Uterus (tissue), 4 donors: Measurements from ENCODE around the gene FRA10AC1. TPM values are rescaled to one million over a fixed set of nuclear protein-coding genes. Genes with fewer than 3 reads are reported as not detected.

Experiments used
- DNase-seq, 2 donors: peaks; one replicate each; pipeline ENCODE4 v3.0.0-alpha.2; 2019 to 2020
- H3K27ac ChIP-seq, 2 donors: fragments of 200-600 bp; sonication (generic); 1 replicate in 1 of 2; 2 replicates in 1 of 2; pipeline ENCODE4 v1.5.1; 2016 to 2018
- H3K27me3 ChIP-seq, 2 donors: fragments of 200-600 bp; sonication (generic); one replicate each; pipeline ENCODE4 v1.5.1; 2018 to 2019; ENCODE audit warnings: control low read depth in 1 of 2
- H3K36me3 ChIP-seq, 2 donors: fragments of 200-600 bp; sonication (generic); one replicate each; pipeline ENCODE4 v1.5.1; 2019; ENCODE audit warnings: control low read depth in 1 of 2
- H3K4me1 ChIP-seq, 2 donors: fragments of 200-600 bp; sonication (generic); one replicate each; pipeline ENCODE4 v1.5.1; 2018 to 2019; ENCODE audit warnings: control low read depth in 1 of 2
- H3K4me3 ChIP-seq, 2 donors: fragments of 200-600 bp; sonication (generic); 1 replicate in 1 of 2; 2 replicates in 1 of 2; pipeline ENCODE4 v1.5.1; 2018 to 2019; ENCODE audit warnings: mild to moderate bottlenecking in 1 of 2
- H3K9me3 ChIP-seq, 2 donors: fragments of 200-600 bp; sonication (generic); one replicate each; pipeline ENCODE4 v1.5.1; 2019; ENCODE audit warnings: control low read depth in 1 of 2
- POLR2A ChIP-seq, 2 donors: fragments of 450-650 bp; IDR thresholded peaks; one replicate each; pipeline ENCODE4 v1.6.1; 2016; ENCODE audit warnings: antibody characterized with exemption in 2 of 2, mild to moderate bottlenecking in 1 of 2, moderate library complexity in 1 of 2
- intact Hi-C: fragments of 100-400 bp; cut with DNase I; formaldehyde crosslinking; loops from one replicate; pipeline ENCODE4 v1.15.1; 2023; ENCODE audit warnings: low total_unique reads
- total RNA-seq, 4 donors: library from RNA; depleted of rRNA in 3 of 4; stranded (reverse); fragments of >200 nt in 3 of 4; gene quantifications; one replicate each; pipeline versions ENCODE4 v1.1.0 to v1.2.4, GENCODE V29; 2014 to 2023
- TF ChIP-seq, protein P1 (sequence below), 4 experiments: fragments of 200-600 bp in 2 of 4; fragments of 450-650 bp in 2 of 4; sonication (generic) in 2 of 4; IDR thresholded peaks; one replicate each; pipeline ENCODE4 v1.5.1; 2016 to 2019; ENCODE audit warnings: antibody characterized with exemption in 4 of 4, mild to moderate bottlenecking in 2 of 4, moderate library complexity in 1 of 4
- donor health status: DM: yes; HTN: yes; CAD: no.

Gene FRA10AC1
- total RNA-seq, 4 donors from 2014 or later, result 5.4 to 40.5 (median 17.6) TPM

DNA sequence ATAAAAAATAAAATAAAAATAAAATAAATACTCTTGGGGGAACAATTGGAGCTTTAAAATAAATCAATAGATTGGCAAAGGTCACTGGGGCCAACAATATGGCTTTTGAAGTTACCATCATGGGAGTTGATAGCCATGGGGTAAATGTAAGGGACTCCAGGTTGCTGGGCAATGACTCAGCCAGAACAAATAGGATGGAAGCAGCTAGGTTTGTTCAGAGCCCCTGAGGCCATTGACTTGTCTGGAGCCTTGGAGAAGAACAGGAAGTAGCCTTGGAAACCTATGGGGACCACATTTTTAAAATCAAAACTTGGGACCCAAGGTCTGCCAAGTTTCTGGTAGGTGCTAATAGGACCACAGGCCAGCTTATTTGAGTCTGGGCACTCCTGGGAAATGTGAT, 20.2 kb upstream of the FRA10AC1 start:
- Histone ChIP-seq H3K27ac (no peak overlapping the region), H3K4me3 (no peak overlapping the region), H3K4me1 (no peaks in the 10 kb centered on the region), H3K27me3 (no peaks in the 10 kb centered on the region), H3K9me3 (no peaks in the 10 kb centered on the region), H3K36me3 (no peaks in the 10 kb centered on the region)
- no peak for TF ChIP-seq POLR2A (IDR thresholded peaks at IDR 0.05)
- TF ChIP-seq, protein P1, sequence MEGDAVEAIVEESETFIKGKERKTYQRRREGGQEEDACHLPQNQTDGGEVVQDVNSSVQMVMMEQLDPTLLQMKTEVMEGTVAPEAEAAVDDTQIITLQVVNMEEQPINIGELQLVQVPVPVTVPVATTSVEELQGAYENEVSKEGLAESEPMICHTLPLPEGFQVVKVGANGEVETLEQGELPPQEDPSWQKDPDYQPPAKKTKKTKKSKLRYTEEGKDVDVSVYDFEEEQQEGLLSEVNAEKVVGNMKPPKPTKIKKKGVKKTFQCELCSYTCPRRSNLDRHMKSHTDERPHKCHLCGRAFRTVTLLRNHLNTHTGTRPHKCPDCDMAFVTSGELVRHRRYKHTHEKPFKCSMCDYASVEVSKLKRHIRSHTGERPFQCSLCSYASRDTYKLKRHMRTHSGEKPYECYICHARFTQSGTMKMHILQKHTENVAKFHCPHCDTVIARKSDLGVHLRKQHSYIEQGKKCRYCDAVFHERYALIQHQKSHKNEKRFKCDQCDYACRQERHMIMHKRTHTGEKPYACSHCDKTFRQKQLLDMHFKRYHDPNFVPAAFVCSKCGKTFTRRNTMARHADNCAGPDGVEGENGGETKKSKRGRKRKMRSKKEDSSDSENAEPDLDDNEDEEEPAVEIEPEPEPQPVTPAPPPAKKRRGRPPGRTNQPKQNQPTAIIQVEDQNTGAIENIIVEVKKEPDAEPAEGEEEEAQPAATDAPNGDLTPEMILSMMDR (IDR thresholded peaks at IDR 0.05), result no peak
- intact Hi-C loops, result no loop called here
- DNase-seq, result no peak

DNA sequence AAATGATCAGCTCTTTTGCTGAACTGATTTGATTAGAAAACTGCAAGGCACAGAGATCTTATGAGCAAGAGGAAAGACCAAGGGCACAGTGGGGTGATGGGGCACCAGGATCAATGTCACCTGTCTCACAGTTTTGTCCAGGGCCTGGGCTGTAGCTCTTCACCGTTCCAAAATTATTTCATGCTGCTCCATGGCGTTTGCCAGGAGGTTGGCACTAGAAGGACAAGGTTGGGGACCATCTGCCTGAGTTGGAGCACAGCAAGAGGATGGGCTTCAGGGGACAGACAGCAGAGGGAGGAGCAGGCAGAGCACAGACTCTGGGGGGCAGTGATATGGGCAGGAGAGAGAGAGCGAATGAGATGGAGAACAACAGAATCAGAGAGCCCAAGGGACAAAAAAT, 17.5 kb upstream of the FRA10AC1 start:
- Histone ChIP-seq H3K27me3 (no peaks in the 10 kb centered on the region), H3K36me3 (no peaks in the 10 kb centered on the region), H3K9me3 (no peaks in the 10 kb centered on the region), H3K4me1 (no peaks in the 10 kb centered on the region), H3K27ac (no peak overlapping the region), H3K4me3 (no peak overlapping the region)
- DNase-seq, result no peak
- intact Hi-C loops, result no loop called here
- TF ChIP-seq, protein P1 (IDR thresholded peaks at IDR 0.05), result no peak
- no peak for TF ChIP-seq POLR2A (IDR thresholded peaks at IDR 0.05)

DNA sequence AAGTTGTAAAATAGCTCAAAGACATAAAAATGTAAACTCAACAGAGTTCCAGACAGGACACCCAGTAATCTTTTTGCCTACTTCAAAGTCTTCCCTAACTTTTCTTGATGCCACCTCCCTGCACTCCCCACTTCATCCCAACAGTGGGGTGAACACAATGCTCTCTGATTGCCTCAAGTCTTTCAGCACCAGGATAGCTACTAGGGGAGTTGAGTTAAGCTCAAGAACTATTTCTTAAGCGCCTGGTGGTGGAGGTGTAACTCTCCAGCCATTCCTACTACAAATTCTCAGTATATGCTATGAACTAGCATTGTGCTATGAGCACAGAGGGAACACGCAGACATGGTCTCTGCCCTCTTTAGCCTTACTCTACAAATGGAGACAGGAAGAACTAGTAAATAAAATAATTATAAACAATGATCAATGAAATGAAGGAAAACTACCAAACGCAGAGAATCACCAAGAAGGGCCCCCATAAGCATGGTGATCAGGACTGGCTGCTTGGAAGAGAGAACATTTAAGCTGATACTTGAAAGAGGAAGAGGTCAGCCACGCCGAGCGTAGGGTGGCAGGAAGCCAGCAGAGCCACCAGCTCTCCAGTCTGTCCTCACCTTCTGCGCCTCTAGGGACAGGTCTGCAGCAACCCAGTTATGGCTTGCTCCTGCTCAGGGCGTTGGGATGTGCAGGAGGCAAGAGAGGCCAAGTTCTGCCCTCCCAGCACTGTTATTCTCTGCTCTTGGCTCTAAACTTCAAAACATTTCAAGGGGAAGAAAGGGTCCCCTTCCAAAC, 16.7 kb upstream of the FRA10AC1 start:
- no peak overlapping the region for H3K4me3 ChIP-seq
- intact Hi-C loops, result no loop called here
- H3K4me1 ChIP-seq, result no peaks in the 10 kb centered on the region
- H3K27me3 ChIP-seq, result no peaks in the 10 kb centered on the region
- H3K27ac ChIP-seq, result no peak overlapping the region
- no peak for DNase-seq
- no peaks in the 10 kb centered on the region for H3K9me3 ChIP-seq
- no peaks in the 10 kb centered on the region for H3K36me3 ChIP-seq
- no peak for TF ChIP-seq POLR2A (IDR thresholded peaks at IDR 0.05)
- TF ChIP-seq, protein P1 (IDR thresholded peaks at IDR 0.05), result no peak

DNA sequence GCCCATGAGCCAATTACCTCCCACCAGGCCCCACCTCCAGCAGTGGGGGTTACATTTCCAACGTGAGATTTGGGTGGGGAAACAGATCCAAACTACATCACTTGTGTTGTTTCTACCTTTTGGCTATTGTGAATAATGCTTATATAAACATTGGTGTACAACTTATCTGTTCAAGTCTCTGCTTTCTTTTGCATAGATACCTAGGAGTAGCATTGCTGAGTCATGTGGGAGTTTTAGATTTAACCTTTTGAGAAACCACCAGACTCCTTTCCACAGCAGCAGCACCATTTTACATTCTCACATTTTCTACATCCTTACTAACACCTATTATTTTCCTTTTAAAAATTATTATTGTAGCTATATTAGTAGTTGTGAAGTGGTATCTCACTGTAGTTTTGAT, 14.4 kb upstream of the FRA10AC1 start:
- DNase-seq, result no peak
- TF ChIP-seq POLR2A (IDR thresholded peaks at IDR 0.05), result no peak
- TF ChIP-seq, protein P1 (IDR thresholded peaks at IDR 0.05), result no peak
- Histone ChIP-seq H3K36me3 (no peaks in the 10 kb centered on the region), H3K4me1 (no peaks in the 10 kb centered on the region), H3K27me3 (no peaks in the 10 kb centered on the region), H3K9me3 (no peaks in the 10 kb centered on the region), H3K27ac (no peak overlapping the region), H3K4me3 (no peak overlapping the region)
- intact Hi-C loops, result no loop called here

DNA sequence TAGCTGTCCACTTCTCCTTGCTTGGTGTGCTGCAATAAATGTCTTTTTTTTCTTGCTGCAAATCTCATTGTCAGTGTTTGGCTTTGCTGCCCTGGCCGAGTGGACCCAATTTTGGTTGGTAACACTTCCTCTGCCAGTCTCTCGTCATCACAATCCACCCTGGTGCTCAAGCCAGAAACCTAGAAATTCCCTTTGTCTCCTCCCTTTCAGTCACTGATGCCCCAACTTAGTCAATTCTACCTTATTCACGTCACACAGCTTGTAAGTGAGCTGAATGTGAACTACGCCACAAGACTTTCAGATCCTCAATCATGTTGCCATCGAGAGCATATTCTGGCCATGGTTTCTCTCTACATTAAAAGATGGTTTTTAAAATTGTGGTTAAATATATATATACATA, 13.0 kb upstream of the FRA10AC1 start:
- TF ChIP-seq, protein P1 (IDR thresholded peaks at IDR 0.05), result no peak
- no peak for TF ChIP-seq POLR2A (IDR thresholded peaks at IDR 0.05)
- intact Hi-C loops, result no loop called here
- no peaks in the 10 kb centered on the region for H3K36me3 ChIP-seq
- no peaks in the 10 kb centered on the region for H3K9me3 ChIP-seq
- H3K27me3 ChIP-seq, result no peaks in the 10 kb centered on the region
- H3K4me1 ChIP-seq, result no peaks in the 10 kb centered on the region
- no peak overlapping the region for H3K27ac ChIP-seq
- no peak for DNase-seq
- H3K4me3 ChIP-seq, result no peak overlapping the region
